Measurements from ENCODE around the gene MB21D2.

GRCh38 chr3:192914848-192915247 is 2.8 kb downstream of the MB21D2 start:
- TF ChIP-seq POLR2A (IDR thresholded peaks at IDR 0.05) (no peak), CTCF (IDR thresholded peaks at IDR 0.05) (no peak), EP300 (IDR thresholded peaks at IDR 0.05) (no peak)
